Thoracic aorta (tissue), 2 donors: ENCODE measurements around the gene RAB2B. TPM values are rescaled to one million over a fixed set of nuclear protein-coding genes. Genes with fewer than 3 reads are reported as not detected.

Experiments used
- ATAC-seq: fragments of 150-250 bp; one replicate; pipeline ENCODE4 v1.8.0; 2017; ENCODE audit warnings: low read depth; ENCODE audit not compliant: insufficient number of reproducible peaks, low FRiP score
- DNase-seq: peaks from one replicate; pipeline ENCODE4 v3.0.0-alpha.2; 2020; ENCODE audit warnings: low spot score
- H3K27ac ChIP-seq, 2 donors: fragments of 200-600 bp; sonication (generic); 1 replicate in 1 of 2; 2 replicates in 1 of 2; pipeline ENCODE4 v1.5.1; 2016; ENCODE audit warnings: mild to moderate bottlenecking in 2 of 2, moderate library complexity in 2 of 2
- H3K27me3 ChIP-seq: fragments of 200-600 bp; sonication (generic); replicated peaks from 2 replicates; pipeline ENCODE4 v1.6.0; 2016; ENCODE audit warnings: mild to moderate bottlenecking; ENCODE audit not compliant: insufficient read depth
- H3K36me3 ChIP-seq: fragments of 200-600 bp; sonication (generic); one replicate; pipeline ENCODE4 v1.5.1; 2016
- H3K4me1 ChIP-seq, 2 donors: fragments of 200-600 bp; sonication (generic); 1 replicate in 1 of 2; 2 replicates in 1 of 2; pipeline versions ENCODE4 v1.5.1 to v1.6.0; 2016; ENCODE audit warnings: low read depth in 2 of 2, mild to moderate bottlenecking in 1 of 2; ENCODE audit not compliant: control insufficient read depth in 1 of 2
- H3K4me3 ChIP-seq: fragments of 200-600 bp; sonication (generic); 2 replicates; pipeline ENCODE4 v1.5.1; 2016; ENCODE audit warnings: mild to moderate bottlenecking
- H3K9me3 ChIP-seq: fragments of 200-600 bp; sonication (generic); 2 replicates; pipeline ENCODE4 v1.5.1; 2016
- total RNA-seq, 2 donors: library from RNA; depleted of rRNA; stranded (reverse); fragments of >200 nt; gene quantifications; one replicate each; pipeline versions ENCODE4 v1.1.0 to v1.2.3, GENCODE V29; 2016
- TF ChIP-seq, protein P1 (sequence below): fragments of 200-600 bp; sonication (generic); IDR thresholded peaks from one replicate; pipeline ENCODE4 v1.5.1; 2019; ENCODE audit warnings: antibody characterized with exemption

RAB2B gene
- total RNA-seq, 2 donors from 2014 or later = 19.2 to 29.3 TPM

DNA sequence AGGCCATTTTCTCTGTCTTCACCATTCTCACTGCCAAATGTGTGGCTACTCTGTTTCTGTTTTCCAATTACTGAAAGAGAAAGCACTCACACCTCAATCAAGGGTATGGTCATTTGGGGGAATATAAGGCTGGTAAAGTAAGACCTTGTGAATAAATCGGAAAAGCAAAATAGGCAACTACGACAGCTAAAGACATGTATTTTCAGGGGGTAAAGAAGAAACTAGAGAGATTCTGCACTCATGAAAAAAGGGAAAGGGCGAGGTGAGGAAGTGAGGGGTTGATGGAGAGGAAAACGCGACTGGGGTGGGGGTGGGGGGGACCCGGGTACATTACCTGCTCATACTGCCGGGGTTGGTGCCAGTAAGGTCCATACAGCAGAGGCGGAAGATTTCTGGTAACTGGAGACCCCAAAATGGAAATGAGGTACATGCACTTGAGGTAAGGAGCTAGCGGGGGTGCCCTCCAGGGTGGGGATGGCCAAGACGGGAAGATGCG is 40.1 kb downstream of the RAB2B start:
- Histone ChIP-seq H3K27me3 (no peaks in the 10 kb centered on the region), H3K27ac (peak overlapping the region; percentile 7 to 81), H3K9me3 (no peaks in the 10 kb centered on the region), H3K4me1 (peaks cover 16 to 26% of the 10 kb centered on the region in 2 donors), H3K4me3 (peak overlapping the region; percentile 92), H3K36me3 (no peaks in the 10 kb centered on the region)
- ATAC-seq (no peak), DNase-seq (no peak)
- TF ChIP-seq, protein P1, sequence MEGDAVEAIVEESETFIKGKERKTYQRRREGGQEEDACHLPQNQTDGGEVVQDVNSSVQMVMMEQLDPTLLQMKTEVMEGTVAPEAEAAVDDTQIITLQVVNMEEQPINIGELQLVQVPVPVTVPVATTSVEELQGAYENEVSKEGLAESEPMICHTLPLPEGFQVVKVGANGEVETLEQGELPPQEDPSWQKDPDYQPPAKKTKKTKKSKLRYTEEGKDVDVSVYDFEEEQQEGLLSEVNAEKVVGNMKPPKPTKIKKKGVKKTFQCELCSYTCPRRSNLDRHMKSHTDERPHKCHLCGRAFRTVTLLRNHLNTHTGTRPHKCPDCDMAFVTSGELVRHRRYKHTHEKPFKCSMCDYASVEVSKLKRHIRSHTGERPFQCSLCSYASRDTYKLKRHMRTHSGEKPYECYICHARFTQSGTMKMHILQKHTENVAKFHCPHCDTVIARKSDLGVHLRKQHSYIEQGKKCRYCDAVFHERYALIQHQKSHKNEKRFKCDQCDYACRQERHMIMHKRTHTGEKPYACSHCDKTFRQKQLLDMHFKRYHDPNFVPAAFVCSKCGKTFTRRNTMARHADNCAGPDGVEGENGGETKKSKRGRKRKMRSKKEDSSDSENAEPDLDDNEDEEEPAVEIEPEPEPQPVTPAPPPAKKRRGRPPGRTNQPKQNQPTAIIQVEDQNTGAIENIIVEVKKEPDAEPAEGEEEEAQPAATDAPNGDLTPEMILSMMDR = no peak

DNA sequence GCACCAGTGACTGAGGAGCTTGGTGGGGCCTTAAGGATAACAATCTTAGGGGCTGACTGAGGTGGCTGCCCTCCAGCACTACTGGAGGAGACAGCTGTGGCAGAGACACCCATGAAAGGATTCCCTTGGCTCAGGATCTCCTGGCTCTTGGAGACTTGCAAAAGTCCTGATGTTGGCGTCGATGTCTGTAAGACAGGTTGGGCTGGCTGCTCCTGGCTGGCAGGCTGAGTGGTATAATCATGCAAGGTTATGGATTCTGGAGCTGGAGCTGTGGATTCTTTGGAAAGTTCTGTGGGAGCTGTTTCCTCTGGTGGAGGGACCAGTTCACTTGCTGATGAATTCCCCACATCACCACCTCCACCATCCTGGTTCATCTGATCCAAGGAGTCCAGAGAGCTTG is 45.6 kb downstream of the RAB2B start:
- no peaks in the 10 kb centered on the region for H3K27me3 ChIP-seq
- DNase-seq (no peak), ATAC-seq (no peak)
- peaks cover 48% of the 10 kb centered on the region for H3K36me3 ChIP-seq
- H3K4me3 ChIP-seq = no peak overlapping the region
- peaks cover 9 to 14% of the 10 kb centered on the region in 2 donors for H3K4me1 ChIP-seq
- H3K27ac ChIP-seq = no peak overlapping the region
- no peaks in the 10 kb centered on the region for H3K9me3 ChIP-seq
- TF ChIP-seq, protein P1 = no peak

DNA sequence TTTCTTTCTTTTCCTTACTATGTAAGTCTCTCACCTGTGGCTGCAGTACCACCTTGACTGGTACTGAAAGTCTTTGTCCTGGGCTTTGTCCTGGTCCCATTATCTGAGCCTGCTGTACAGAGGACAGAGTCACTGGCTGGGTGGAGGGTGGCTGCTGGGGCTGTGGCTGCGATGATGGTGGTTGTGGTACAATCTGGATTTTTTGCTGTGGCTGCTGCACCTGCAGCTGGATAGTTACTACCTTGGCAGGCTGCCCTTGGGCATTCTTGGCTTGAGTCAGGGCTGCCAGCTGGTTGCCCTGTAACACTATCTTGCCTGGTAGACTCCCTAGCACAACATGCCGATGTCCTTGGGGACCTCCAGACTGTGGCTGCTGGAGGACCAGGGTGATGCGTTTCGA is 47.8 kb downstream of the RAB2B start:
- H3K36me3 ChIP-seq = peaks cover 66% of the 10 kb centered on the region
- ATAC-seq = no peak
- DNase-seq = no peak
- no peaks in the 10 kb centered on the region for H3K27me3 ChIP-seq
- H3K27ac ChIP-seq = no peak overlapping the region
- H3K4me1 ChIP-seq = no peaks in the 10 kb centered on the region
- no peak overlapping the region for H3K4me3 ChIP-seq
- TF ChIP-seq, protein P1 = no peak
- H3K9me3 ChIP-seq = no peaks in the 10 kb centered on the region

DNA sequence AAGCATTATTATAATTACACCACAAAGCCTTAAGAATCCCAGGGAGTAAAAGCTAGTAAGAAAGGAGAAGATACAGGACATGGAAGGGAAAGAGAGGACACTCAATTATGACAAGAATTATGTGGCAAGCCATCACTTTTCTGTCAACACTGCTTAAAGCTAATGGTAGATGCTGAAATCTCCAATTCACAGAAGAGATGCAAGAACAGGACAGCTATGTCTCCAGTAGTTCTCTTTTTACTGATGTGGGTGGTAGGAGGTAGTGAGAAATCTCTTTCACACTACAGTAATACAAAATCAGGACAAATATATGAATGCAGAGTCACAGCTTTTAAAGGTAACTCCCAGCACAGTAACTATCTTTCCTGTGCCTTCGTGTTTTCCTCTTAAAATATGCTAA is 50.1 kb downstream of the RAB2B start:
- no peak overlapping the region for H3K4me3 ChIP-seq
- peaks cover 85% of the 10 kb centered on the region for H3K36me3 ChIP-seq
- no peak for ATAC-seq
- TF ChIP-seq, protein P1 = no peak
- no peak overlapping the region for H3K27ac ChIP-seq
- H3K9me3 ChIP-seq = no peaks in the 10 kb centered on the region
- H3K4me1 ChIP-seq = no peaks in the 10 kb centered on the region
- no peak for DNase-seq
- no peaks in the 10 kb centered on the region for H3K27me3 ChIP-seq

DNA sequence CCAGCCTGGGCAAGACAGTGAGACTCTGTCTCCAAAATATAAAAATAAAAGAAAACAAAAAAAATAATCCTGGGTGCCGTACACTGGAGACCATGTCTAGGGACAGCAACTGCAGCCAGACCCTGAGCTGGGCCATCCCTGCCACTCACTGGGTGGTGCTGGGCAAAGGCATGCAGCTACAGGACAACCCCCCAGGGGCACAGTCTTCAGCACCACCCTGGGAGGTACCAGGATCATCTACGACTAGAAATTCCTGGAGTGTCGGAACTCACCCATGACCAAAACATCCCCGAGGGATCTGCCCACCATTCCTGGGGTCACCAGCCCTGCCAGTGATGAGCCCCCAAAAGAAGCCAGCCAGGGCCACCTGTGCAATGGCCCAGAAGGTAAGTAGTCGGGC is 57.2 kb downstream of the RAB2B start:
- Histone ChIP-seq H3K4me3 (no peak overlapping the region), H3K4me1 (no peaks in the 10 kb centered on the region), H3K27ac (no peak overlapping the region), H3K36me3 (peaks cover 54% of the 10 kb centered on the region), H3K27me3 (no peaks in the 10 kb centered on the region), H3K9me3 (no peaks in the 10 kb centered on the region)
- DNase-seq = no peak
- TF ChIP-seq, protein P1 = no peak
- no peak for ATAC-seq
